HG03025 (cell line): ENCODE results near the gene CDKN2B-AS1.

Source experiments
- ATAC-seq: cut with Tn5 transposase; IDR thresholded peaks from one replicate; pipeline ENCODE4 v1.9.1; 2021; ENCODE audit warnings: mild to moderate bottlenecking, moderate library complexity; ENCODE audit not compliant: unreplicated experiment, low FRiP score

The CDKN2B-AS1 gene

DNA sequence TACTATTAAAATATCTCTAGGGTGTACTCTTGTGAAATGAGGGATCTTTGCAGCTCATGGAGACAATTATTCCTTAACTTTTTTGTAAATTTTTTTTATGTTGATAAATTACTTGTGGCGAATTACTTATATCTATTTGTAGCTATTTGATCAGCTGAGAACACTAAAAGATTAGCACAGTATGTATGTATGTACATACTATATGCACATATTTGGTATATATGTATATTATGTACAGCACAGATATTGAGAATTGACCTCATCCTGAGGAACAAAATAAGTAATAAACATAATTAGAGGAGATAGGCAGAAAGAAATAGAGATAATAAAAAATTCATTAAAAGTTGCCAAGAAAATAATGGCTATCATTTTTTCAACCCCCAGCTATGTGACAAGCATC, 12.2 kb upstream of the CDKN2B-AS1 start:
- ATAC-seq, result no peak

DNA sequence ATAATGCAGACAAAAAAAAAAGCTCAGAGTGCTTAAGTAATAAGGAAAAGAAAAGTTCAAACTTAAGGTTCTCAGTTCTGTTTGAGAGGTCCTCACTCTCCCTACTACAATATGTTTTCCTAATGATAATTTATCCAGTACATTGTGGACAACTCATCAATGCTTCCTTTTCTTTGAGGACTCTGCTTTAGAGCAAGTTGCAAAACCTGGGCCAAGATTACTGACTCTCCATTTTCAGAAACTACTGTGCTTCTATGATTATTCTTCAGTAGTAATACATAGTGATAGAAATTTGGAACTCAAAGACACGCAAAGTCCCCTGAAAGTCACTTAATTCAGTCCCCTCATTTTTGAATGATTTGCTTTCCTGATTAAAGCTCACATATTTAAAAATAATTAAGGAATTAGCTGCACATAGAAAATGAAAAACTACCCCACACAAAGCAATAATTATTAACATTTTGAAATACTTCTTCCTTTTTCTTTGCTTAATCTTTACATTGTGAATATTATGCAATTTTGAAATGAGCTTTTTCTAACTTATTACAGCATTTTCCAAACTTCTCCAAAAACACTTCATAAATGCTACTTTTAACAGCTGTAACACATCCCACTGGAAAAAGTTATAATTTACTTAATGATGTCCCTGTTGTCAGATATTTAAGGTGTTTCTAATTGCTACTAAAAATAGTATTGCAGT, 11.6 kb upstream of the CDKN2B-AS1 start:
- no peak for ATAC-seq

DNA sequence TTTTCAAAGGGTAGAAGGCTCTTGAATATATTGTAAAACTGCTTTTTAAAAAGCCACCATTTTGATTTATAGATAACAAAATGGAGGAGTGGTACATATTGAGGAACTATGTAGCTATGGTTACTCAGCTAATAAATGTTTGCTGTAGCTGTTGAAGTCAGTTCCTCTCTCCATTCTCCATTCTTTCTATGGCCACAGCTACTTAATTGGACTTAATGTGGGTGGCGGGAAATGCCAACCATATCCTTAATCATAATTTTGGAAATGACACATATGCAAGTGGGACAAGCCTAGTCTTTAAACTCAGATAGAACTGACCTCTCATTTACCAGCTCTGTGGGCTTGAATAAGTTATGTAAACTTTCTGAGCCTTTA, 11.0 kb upstream of the CDKN2B-AS1 start:
- ATAC-seq, result no peak

GRCh38 chr9:21984101-21984500, 10.5 kb upstream of the CDKN2B-AS1 start:
- no peak for ATAC-seq

DNA sequence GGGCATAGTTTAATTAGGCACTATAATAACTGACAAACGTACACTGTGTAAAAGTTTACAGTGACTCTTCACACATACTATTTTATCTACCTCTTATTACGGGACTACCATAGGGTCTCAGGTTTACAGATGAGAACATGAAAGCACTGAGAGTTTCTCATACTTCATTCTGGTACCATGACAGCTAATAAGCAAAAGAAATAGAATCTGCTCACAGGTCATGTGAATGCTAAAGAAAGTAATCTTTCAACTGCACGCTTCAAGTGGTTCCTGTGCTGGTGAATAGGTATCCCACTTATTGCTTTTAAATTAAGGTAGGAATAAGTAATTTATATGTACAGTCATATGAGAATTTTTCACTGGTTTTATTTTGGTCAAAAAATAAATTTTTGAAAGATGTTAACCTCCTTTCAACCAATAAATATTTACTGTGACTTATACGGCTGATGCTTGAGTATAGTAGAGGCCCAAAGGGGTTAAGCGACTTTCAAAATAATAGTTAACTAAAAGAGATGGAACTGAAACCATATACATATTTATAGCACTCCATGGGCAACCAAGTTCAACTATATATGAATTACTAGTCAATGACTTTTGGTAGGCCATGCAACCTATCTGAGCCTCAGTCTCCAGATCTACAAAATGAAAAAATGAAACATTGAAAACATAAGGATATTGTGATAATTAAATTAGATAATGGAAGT, 8.5 kb upstream of the CDKN2B-AS1 start:
- no peak for ATAC-seq

DNA sequence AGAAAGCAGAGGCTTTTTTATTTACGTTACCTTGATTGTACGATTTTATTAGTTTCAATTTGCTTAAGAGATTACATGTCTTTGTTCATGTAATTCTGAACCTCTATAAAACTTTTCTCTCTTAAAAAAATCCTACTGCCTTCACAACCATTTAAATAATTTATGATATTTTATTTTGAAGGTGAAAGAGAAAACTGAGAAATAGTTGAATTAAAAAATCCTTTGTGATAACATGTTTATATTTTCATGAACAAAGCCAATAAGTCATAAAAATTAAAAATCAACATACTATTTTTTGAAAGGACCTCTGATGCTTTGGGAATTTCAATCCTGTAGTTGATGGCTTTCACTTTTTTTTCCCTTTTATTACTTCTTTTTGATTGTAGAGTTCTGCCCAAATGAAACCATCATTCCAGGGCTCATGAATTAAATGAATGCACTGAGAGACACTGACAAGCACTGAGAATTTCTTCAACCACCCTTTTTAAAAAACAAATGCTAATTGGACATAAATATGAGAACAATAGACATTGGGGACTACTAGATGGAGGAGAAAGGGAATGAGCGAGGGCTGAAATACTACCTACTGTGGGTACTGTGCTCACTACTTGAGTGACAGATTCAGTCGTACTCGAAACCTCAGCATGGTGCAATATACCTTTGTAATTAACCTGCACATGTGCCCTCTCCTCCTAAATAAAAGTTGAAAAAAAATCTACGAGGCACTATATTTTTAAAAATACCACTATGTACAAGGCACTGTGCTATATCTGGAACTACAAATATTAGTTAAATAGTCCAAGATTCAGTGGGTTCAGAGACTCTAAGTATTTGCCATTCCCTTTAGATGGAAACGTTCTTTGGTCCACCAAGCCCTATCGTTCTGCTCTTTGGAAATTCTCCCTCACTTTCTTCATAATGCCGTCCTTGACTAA, 6.3 kb upstream of the CDKN2B-AS1 start:
- ATAC-seq, result no peak

GRCh38 chr9:21989440-21990189, 5.0 kb upstream of the CDKN2B-AS1 start:
- ATAC-seq, result no peak

- ATAC-seq, result no peak
These were observed 3.3 kb upstream of the CDKN2B-AS1 start for GRCh38 chr9:21991072-21991959.

DNA sequence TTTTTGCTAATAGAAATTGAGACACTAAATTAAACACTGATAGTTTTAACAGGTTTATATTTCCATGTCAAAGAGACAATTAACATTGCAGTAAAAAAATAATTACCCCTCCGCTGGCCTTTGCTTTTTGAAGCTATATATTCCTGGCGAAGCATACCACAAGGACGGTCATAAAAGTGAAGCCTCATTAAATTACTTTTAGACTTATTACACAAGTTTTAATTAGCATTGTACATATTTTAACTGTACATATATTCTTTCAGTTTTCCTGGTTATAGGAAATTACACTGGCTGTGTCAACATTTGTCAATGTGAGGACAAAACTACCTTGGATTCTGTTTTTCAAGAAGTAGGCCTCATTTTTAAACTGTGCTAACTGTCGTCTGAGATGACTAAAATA, 1.6 kb upstream of the CDKN2B-AS1 start:
- ATAC-seq, result no peak

DNA sequence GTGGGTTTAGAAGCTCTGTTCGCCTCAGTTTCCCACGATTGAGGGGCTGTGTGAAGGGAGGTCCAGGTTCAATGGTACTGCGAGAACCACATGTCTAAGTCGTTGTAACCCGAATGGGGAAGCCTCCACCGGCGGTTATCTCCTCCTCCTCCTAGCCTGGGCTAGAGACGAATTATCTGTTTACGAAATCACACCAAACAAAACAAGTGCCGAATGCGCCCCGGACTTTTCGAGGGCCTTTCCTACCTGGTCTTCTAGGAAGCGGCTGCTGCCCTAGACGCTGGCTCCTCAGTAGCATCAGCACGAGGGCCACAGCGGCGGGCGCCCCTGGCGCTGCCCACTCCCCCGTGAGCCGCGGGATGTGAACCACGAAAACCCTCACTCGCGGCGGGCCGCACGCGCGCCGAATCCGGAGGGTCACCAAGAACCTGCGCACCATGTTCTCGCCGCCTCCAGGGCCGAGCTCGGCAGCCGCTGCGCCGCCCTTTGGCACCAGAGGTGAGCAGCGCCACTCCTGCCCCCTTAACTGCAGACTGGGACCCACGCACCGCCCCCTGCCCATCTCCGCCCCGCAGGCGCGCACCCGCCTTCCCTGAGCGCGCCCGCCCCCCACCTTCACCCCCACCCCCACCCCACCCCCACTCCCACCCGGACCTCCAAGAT, 567 bp upstream of the CDKN2B-AS1 start, which contains the start of gene CDKN2A:
CDKN2A (minus strand) TSS at position 500 of the 663 bp plus-strand sequence.
- peak; percentile 35 for ATAC-seq

GRCh38 chr9:21995006-21995665, 545 bp downstream of the CDKN2B-AS1 start:
- peak; percentile 89 for ATAC-seq

- peak; percentile 39 for ATAC-seq
These were observed 1.2 kb downstream of the CDKN2B-AS1 start for GRCh38 chr9:21995666-21996398.

- no peak for ATAC-seq
These were observed 1.8 kb downstream of the CDKN2B-AS1 start for GRCh38 chr9:21996438-21996837.

DNA sequence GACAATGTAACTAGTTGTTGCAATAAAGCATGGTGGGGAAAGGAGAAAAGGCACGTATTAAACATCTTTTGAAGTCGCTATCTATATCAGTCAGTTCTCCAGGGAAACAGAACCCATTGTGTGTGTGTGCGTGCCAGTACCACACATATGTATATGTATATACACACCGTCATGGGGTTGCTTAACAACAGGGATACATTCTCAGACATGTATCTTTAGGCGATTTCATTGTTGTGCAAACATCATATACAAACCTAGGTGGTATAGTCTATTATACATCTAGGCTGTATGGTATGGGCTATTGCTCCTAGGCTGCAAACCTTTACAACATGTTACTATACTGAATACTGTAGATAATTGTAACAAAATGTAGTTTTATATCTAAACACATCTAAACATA, 2.3 kb downstream of the CDKN2B-AS1 start:
- ATAC-seq, result no peak

- no peak for ATAC-seq
These were observed 2.9 kb downstream of the CDKN2B-AS1 start for GRCh38 chr9:21997480-21997879.

DNA sequence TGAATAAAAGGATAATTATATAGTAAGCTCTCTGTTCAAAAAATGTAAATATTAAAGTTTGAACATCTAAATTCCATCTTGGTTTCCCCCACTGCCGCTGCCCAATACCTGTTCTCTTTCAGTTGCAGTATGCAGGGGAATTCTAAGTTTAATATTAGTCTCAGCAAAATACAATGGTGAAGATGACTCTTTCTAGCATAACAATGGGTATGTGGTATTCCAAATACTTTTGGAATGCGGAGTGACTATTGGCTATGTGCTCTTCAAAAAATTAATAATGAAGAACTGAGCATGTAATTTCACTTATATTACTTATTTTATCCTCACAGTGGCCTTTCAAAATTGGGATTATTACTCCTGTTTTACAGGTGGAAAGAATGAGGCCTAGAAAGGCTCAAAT, 3.4 kb downstream of the CDKN2B-AS1 start:
- ATAC-seq, result no peak

DNA sequence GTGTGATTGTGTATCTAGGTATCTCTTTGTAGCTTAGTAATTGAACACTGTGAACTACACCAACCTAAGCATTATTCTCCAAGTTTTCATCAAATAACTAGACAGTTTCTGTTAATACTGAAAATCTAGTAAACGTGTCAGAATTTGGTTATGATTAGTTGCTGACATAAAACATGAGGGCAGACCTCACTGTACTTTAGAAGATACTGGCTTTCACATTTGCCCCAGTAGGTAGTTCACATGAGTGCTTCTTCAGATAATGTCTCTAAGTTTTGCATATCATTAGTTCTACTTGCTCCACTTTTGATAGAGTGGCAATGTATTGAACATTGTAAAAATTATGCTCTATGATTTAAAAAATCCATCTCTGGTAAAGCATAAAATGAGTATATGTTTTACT, 7.4 kb downstream of the CDKN2B-AS1 start:
- no peak for ATAC-seq
